ENCODE measurements around the gene CCDC14. TPM values are rescaled to one million over a fixed set of nuclear protein-coding genes. Genes with fewer than 3 reads are reported as not detected.

The CCDC14 gene
- polyA plus RNA-seq, 3 donors = 1.1 to 37.2 (median 4.0) TPM

DNA sequence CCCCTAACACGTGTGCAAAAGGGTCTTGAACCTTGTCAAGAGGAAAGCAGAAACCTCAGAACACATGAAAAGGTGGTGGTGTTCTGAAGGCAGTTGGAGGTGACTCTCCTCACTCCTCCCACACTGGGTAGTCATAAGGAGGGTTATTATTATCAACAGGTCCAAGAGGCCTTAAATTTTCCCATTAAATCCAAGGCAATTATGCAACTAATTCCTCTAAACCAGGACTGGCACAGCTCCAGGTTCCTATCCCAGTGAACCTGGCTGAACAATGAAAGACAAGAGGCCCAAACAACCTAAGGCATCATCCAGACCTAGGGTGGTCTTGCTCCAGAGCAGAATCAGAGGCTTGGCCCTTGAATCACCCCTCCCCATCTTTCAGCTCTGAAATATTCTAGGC, 91.9 kb downstream of the CCDC14 start:
- Mint-ChIP-seq H3K27me3 (ENCODE audit: low read depth in 3 of 3) (peaks cover 0 to 6% (median 4%) of the 10 kb centered on the region in 3 donors), H3K4me3 (no peak overlapping the region), H3K27ac (no peak overlapping the region), H3K4me1 (no peaks in the 10 kb centered on the region), H3K9me3 (peaks cover 0 to 10% (median 4%) of the 10 kb centered on the region in 7 donors), H3K36me3 (no peaks in the 10 kb centered on the region)
- Histone ChIP-seq H3K79me2 (ENCODE audit: insufficient read depth, low read length) (no peaks in the 10 kb centered on the region), H3K36me3 (replicated peaks in 1 of 2; ENCODE audit: control insufficient read depth in 1 of 2, insufficient read depth in 2 of 2, low read length in 2 of 2) (no peaks in the 10 kb centered on the region), H3K4me3 (replicated peaks in 1 of 3; ENCODE audit: low read depth in 2 of 3, low read length in 3 of 3) (no peak overlapping the region), H3K4me1 (ENCODE audit: control insufficient read depth in 1 of 2, insufficient read depth in 2 of 2, low read length in 2 of 2) (no peaks in the 10 kb centered on the region), H3K9ac (ENCODE audit: insufficient read depth, low read length, poor library complexity, severe bottlenecking) (no peak overlapping the region), H3K4me2 (replicated peaks; ENCODE audit: extremely low read depth, low read length, poor library complexity, severe bottlenecking) (no peak overlapping the region), H3K9me3 (replicated peaks in 1 of 2; ENCODE audit: control insufficient read depth in 1 of 2, insufficient read depth in 1 of 2, low read length in 2 of 2) (peaks cover 0 to 5% of the 10 kb centered on the region in 2 donors), H3K27me3 (ENCODE audit: control insufficient read depth in 2 of 2, insufficient read depth in 2 of 2, low read length in 2 of 2) (no peaks in the 10 kb centered on the region), H2AFZ (ENCODE audit: insufficient read depth, low read depth, low read length, poor library complexity, severe bottlenecking) (no peak overlapping the region), H4K20me1 (ENCODE audit: insufficient read depth, low read length) (no peaks in the 10 kb centered on the region), H3K27ac (ENCODE audit: low read depth in 1 of 2, low read length in 2 of 2) (no peak overlapping the region)
- intact Hi-C loops (cut with micrococcal nuclease) = no loop called here
- DNase-seq = no peak
- TF ChIP-seq, protein P1, sequence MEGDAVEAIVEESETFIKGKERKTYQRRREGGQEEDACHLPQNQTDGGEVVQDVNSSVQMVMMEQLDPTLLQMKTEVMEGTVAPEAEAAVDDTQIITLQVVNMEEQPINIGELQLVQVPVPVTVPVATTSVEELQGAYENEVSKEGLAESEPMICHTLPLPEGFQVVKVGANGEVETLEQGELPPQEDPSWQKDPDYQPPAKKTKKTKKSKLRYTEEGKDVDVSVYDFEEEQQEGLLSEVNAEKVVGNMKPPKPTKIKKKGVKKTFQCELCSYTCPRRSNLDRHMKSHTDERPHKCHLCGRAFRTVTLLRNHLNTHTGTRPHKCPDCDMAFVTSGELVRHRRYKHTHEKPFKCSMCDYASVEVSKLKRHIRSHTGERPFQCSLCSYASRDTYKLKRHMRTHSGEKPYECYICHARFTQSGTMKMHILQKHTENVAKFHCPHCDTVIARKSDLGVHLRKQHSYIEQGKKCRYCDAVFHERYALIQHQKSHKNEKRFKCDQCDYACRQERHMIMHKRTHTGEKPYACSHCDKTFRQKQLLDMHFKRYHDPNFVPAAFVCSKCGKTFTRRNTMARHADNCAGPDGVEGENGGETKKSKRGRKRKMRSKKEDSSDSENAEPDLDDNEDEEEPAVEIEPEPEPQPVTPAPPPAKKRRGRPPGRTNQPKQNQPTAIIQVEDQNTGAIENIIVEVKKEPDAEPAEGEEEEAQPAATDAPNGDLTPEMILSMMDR (IDR thresholded peaks at IDR 0.05) = no peak
- no CpG with 5 or more reads among the region's 1 CpG for WGBS (ENCODE audit: insufficient coverage)

DNA sequence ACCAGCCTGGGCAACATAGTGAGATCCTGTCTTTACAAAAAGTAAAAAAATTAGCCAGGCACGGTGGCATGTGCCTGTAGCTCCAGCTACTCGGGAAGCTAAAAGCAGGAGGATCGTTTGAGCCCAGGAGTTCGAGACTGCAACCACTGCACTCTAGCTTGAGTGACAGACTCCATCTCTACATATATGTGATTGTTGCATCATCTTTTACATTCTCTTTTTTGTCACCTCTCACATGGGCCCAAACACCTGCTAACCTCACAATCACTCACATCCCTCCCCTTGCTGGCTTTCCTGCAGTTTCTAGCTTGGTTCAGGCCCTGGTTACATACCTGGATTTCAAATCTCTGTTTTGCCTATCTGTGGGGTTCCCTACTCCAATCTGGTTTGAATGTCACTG, 96.3 kb downstream of the CCDC14 start:
- no peak overlapping the region for H3K9ac ChIP-seq (ENCODE audit: insufficient read depth, low read length, poor library complexity, severe bottlenecking)
- no peaks in the 10 kb centered on the region for H3K4me1 ChIP-seq (ENCODE audit: control insufficient read depth in 1 of 2, insufficient read depth in 2 of 2, low read length in 2 of 2)
- H2AFZ ChIP-seq (ENCODE audit: insufficient read depth, low read depth, low read length, poor library complexity, severe bottlenecking) = no peak overlapping the region
- Mint-ChIP-seq H3K4me3 (no peak overlapping the region), H3K9me3 (peaks cover 0 to 11% (median 3%) of the 10 kb centered on the region in 7 donors), H3K27ac (no peak overlapping the region), H3K27me3 (ENCODE audit: low read depth in 3 of 3) (peaks cover 0 to 5% (median 0%) of the 10 kb centered on the region in 3 donors), H3K4me1 (no peaks in the 10 kb centered on the region), H3K36me3 (no peaks in the 10 kb centered on the region)
- no peak overlapping the region for H3K27ac ChIP-seq (ENCODE audit: low read depth in 1 of 2, low read length in 2 of 2)
- no peaks in the 10 kb centered on the region for H4K20me1 ChIP-seq (ENCODE audit: insufficient read depth, low read length)
- no peaks in the 10 kb centered on the region for H3K79me2 ChIP-seq (ENCODE audit: insufficient read depth, low read length)
- H3K27me3 ChIP-seq (ENCODE audit: control insufficient read depth in 2 of 2, insufficient read depth in 2 of 2, low read length in 2 of 2) = no peaks in the 10 kb centered on the region
- WGBS (ENCODE audit: insufficient coverage) = 92% methylated on average over 2 of the region's 4 CpGs
- intact Hi-C loops (cut with micrococcal nuclease) = no loop called here
- H3K4me2 ChIP-seq (replicated peaks; ENCODE audit: extremely low read depth, low read length, poor library complexity, severe bottlenecking) = no peak overlapping the region
- TF ChIP-seq, protein P1 (IDR thresholded peaks at IDR 0.05) = no peak
- no peaks in the 10 kb centered on the region for H3K36me3 ChIP-seq (replicated peaks in 1 of 2; ENCODE audit: control insufficient read depth in 1 of 2, insufficient read depth in 2 of 2, low read length in 2 of 2)
- DNase-seq = no peak
- H3K9me3 ChIP-seq (replicated peaks in 1 of 2; ENCODE audit: control insufficient read depth in 1 of 2, insufficient read depth in 1 of 2, low read length in 2 of 2) = peaks cover 0 to 5% of the 10 kb centered on the region in 2 donors
- H3K4me3 ChIP-seq (replicated peaks in 1 of 3; ENCODE audit: low read depth in 2 of 3, low read length in 3 of 3) = no peak overlapping the region

Other genes with a start within 250 kb of the CCDC14 start
- 1 to 10 TPM in 1 of 3 donors, under 1 TPM in 2; 0.35 to 1.3 (median 0.51) TPM for gene MYLK, start 76.9 kb downstream of the CCDC14 start, polyA plus RNA-seq
- gene ROPN1, start 30.9 kb upstream of the CCDC14 start, polyA plus RNA-seq = not detected
- not detected for gene KALRN, start 72.1 kb upstream of the CCDC14 start, polyA plus RNA-seq

All from CD14-positive monocyte (primary cell).